NCI-H1694 (cell line): ENCODE measurements around the gene ADAMTS20.

ENCODE experiments used
- DNase-seq: peaks from one replicate; lab custom pipeline; 2025; lab: John Stamatoyannopoulos, UW

ADAMTS20 gene

GRCh38 chr12:43310596-43310995 lies 241.4 kb downstream of the ADAMTS20 start:
- DNase-seq, result no peak

DNA sequence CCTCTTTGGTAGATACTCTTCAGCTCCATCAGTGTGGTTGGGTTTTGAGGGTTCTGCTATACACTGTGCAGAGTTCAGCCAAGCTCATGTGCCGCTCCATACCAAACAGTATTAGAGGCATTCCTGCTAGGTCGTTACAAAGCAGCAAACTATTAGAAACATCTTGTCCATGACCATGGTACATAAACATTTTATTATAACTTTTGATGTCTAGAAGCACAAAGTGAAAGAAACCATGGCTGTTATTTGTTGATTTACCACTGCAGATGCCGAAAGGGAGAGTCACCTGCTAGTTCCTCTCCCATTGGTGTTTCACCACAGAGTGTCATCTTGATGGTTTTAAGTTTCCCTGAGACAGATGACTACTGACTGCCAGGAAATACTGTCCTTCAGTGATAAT lies 242.0 kb downstream of the ADAMTS20 start:
- DNase-seq, result no peak

- DNase-seq, result no peak
These were observed 243.2 kb downstream of the ADAMTS20 start for GRCh38 chr12:43308776-43309175.

DNA sequence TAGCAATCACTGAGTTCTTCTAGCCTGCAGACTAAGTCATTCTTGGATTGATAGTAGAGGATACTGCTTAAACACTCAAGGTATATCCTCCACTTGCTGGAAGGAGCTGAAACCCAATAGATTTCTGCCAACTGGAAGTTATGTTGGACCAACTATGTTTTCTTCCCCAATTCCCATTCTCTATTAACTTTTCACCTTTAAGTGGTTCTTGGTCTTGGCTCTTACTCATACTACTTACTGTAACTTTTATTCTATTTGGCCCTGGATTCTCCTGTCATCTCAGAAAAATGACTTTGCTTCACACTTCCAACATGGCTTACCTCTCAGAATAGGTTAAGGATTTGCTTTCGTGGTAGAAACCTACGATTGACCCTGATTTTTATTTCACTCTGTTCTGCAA lies 244.9 kb downstream of the ADAMTS20 start:
- DNase-seq, result no peak

DNA sequence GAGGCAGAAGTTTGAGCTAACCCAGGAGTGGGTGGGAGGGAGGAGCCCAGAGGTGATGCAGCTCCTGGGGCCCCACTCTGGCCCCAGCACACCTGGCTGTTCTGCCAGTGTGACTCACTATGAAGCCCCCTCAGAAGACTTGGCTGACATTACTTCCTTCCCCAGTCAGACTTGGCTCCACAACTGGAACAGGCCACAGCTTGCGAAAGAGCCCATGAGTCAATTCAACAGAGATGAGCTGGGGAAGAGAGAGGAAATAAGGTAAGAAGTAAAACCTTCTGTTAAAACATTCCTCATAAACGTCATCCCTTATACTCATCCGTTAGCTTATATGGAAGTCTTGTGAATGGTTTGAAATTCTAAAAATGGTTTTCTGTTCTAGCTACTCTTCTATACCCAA lies 245.9 kb downstream of the ADAMTS20 start:
- DNase-seq, result no peak

GRCh38 chr12:43305065-43305464 lies 246.9 kb downstream of the ADAMTS20 start:
- no peak for DNase-seq
